Sigmoid colon (tissue), 7 donors: Measurements from ENCODE around the gene FAM228A. TPM values are rescaled to one million over a fixed set of nuclear protein-coding genes. Genes with fewer than 3 reads are reported as not detected.

ENCODE experiments used
- DNase-seq: peaks from one replicate; pipeline ENCODE4 v3.0.0-alpha.2; 2019
- H3K27ac ChIP-seq, 4 donors: fragments of 200-600 bp; sonication (generic); one replicate each; pipeline ENCODE4 v1.5.1; 2016 to 2019; ENCODE audit warnings: mild to moderate bottlenecking in 1 of 4
- H3K27me3 ChIP-seq, 3 donors: fragments of 200-600 bp; sonication (generic); one replicate each; pipeline ENCODE4 v1.5.1; 2019; ENCODE audit warnings: mild to moderate bottlenecking in 1 of 3
- H3K36me3 ChIP-seq, 4 donors: fragments of 200-600 bp; sonication (generic); one replicate each; pipeline ENCODE4 v1.5.1; 2016 to 2019
- H3K4me1 ChIP-seq, 4 donors: fragments of 200-600 bp; sonication (generic); one replicate each; pipeline ENCODE4 v1.5.1; 2017 to 2019
- H3K4me3 ChIP-seq, 4 donors: fragments of 200-600 bp; sonication (generic); one replicate each; pipeline ENCODE4 v1.5.1; 2017 to 2019; ENCODE audit warnings: mild to moderate bottlenecking in 2 of 4, moderate library complexity in 1 of 4
- H3K9me3 ChIP-seq, 4 donors: fragments of 200-600 bp in 3 of 4; sonication (generic) in 3 of 4; one replicate each; pipeline versions ENCODE4 v1.5.1 to v1.6.1; 2013 to 2019
- EP300 ChIP-seq, 4 donors: sonication (generic); formaldehyde crosslinking; IDR thresholded peaks; one replicate each; pipeline ENCODE4 v1.6.1; 2017; ENCODE audit warnings: antibody characterized with exemption in 4 of 4
- POLR2A ChIP-seq, 2 donors: fragments of 450-650 bp; IDR thresholded peaks; one replicate each; pipeline ENCODE4 v1.6.1; 2016; ENCODE audit warnings: antibody characterized with exemption in 2 of 2, mild to moderate bottlenecking in 2 of 2, moderate library complexity in 2 of 2
- POLR2AphosphoS5 ChIP-seq, 4 donors: sonication (generic); formaldehyde crosslinking; IDR thresholded peaks; one replicate each; pipeline ENCODE4 v1.6.1; 2017; ENCODE audit warnings: antibody characterized with exemption in 4 of 4
- WGBS, 2 donors: extraction: QIAGEN DNeasy Blood & Tissue Kit; methylation state at CpG; one replicate each; pipeline ENCODE4 v1.1.7; 2013; 5-methylcytosine and 5-hydroxymethylcytosine counted together
- intact Hi-C: fragments of 100-400 bp; cut with DNase I; formaldehyde crosslinking; loops from one replicate; pipeline ENCODE4 v1.15.1; 2023
- polyA plus RNA-seq, 3 donors: library from polyadenylated mRNA; stranded (reverse); fragments of 200-250 nt; gene quantifications; one replicate each; pipeline ENCODE4 v1.2.3, GENCODE V29; 2013
- total RNA-seq, 4 donors: library from RNA; depleted of rRNA; stranded (reverse); fragments of >200 nt; gene quantifications; one replicate each; pipeline ENCODE4 v1.1.0, GENCODE V29; 2016
- TF ChIP-seq, protein P1 (sequence below), 4 experiments: fragments of 450-650 bp in 3 of 4; fragments of 200-600 bp in 1 of 4; IDR thresholded peaks; one replicate each; pipeline ENCODE4 v1.5.1; 2016 to 2019; ENCODE audit warnings: antibody characterized with exemption in 4 of 4, mild to moderate bottlenecking in 3 of 4, moderate library complexity in 2 of 4
- donor health status: healthy with polysubstance abuse.
- donor health status: Bipolar disorder and iron deficiency.
- donor health status: healthy.

Gene FAM228A
- total and polyA plus RNA-seq, 7 donors: 0.23 to 3.6 (median 1.8) TPM; not detected in 2

DNA sequence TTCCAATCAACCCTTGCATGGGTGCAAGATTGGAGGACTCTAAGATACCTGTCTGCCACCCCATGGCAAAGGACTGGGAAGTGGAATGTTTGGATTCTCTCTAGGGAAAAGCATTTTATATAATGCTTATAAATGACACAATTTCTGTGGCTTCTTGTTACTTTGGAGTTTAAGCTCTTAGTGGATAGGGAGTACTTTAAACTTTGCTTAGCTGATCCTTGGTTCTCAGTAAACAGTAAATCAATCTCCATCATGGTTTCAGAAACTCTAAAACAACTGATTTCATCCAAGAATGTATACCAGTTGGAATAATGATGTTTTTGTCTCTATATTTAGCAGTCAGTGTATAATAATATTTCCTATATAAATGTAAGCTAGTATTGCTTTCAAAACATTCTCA is 14.1 kb upstream of the FAM228A start:
- intact Hi-C loops: no loop called here
- no peak for DNase-seq
- no peaks in the 10 kb centered on the region for H3K4me1 ChIP-seq
- H3K27me3 ChIP-seq: no peaks in the 10 kb centered on the region
- peaks cover 0 to 24% (median 4%) of the 10 kb centered on the region in 4 donors for H3K36me3 ChIP-seq
- TF ChIP-seq POLR2A (IDR thresholded peaks at IDR 0.05) (no peak), EP300 (IDR thresholded peaks at IDR 0.05) (no peak), POLR2AphosphoS5 (IDR thresholded peaks at IDR 0.05) (no peak)
- TF ChIP-seq, protein P1, sequence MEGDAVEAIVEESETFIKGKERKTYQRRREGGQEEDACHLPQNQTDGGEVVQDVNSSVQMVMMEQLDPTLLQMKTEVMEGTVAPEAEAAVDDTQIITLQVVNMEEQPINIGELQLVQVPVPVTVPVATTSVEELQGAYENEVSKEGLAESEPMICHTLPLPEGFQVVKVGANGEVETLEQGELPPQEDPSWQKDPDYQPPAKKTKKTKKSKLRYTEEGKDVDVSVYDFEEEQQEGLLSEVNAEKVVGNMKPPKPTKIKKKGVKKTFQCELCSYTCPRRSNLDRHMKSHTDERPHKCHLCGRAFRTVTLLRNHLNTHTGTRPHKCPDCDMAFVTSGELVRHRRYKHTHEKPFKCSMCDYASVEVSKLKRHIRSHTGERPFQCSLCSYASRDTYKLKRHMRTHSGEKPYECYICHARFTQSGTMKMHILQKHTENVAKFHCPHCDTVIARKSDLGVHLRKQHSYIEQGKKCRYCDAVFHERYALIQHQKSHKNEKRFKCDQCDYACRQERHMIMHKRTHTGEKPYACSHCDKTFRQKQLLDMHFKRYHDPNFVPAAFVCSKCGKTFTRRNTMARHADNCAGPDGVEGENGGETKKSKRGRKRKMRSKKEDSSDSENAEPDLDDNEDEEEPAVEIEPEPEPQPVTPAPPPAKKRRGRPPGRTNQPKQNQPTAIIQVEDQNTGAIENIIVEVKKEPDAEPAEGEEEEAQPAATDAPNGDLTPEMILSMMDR (IDR thresholded peaks at IDR 0.05): no peak
- no peak overlapping the region for H3K4me3 ChIP-seq
- no peaks in the 10 kb centered on the region for H3K9me3 ChIP-seq
- no peak overlapping the region for H3K27ac ChIP-seq

DNA sequence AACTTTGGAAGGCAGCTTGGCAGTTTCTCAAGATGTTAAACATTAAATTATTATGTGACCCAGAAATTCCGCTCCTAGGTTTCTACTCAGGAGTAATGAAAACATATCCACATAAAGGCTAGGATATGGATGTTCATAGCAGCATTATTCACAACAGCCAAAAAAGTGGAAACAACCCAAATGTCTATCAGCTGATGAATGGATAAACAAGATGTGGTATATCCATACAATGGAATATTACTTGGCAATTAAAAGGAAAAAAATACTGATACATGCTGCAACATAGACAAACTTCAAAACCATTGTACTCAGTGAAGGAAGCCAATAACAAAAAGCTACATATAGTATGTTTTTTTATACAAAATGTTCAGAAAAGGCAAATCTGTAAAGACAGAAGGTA is 12.4 kb upstream of the FAM228A start:
- TF ChIP-seq POLR2AphosphoS5 (IDR thresholded peaks at IDR 0.05): no peak
- no peak for TF ChIP-seq EP300 (IDR thresholded peaks at IDR 0.05)
- TF ChIP-seq POLR2A (IDR thresholded peaks at IDR 0.05): no peak
- TF ChIP-seq, protein P1 (IDR thresholded peaks at IDR 0.05): no peak
- DNase-seq: no peak
- WGBS, 2 donors: 97 to 100% methylated on average over 1 of the region's 1 CpG
- intact Hi-C loops: no loop called here
- Histone ChIP-seq H3K4me1 (no peaks in the 10 kb centered on the region), H3K4me3 (no peak overlapping the region), H3K36me3 (peaks cover 0 to 24% (median 4%) of the 10 kb centered on the region in 4 donors), H3K27ac (no peak overlapping the region), H3K27me3 (no peaks in the 10 kb centered on the region), H3K9me3 (no peaks in the 10 kb centered on the region)

DNA sequence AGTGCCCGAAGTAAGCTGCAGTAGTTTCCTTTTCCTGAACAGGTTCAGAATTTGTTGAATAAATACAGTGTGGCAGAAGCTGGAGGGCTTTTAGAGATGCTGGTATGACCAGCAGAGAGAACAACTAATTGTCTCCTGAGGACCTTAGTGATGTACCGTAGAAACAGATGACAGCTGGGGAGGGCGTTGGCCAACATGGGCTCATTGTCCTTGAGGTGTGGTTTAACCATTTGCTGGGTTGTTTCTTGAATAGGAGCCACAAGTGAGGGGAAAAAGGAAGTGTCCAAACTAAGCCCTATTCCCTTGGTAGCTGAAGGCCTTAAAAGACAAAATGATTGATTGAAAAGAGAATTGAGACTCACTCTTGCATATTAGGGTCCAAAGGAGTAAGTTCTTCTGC is 11.7 kb upstream of the FAM228A start:
- Histone ChIP-seq H3K9me3 (no peaks in the 10 kb centered on the region), H3K36me3 (peaks cover 0 to 24% (median 4%) of the 10 kb centered on the region in 4 donors), H3K4me3 (no peak overlapping the region), H3K27me3 (no peaks in the 10 kb centered on the region), H3K4me1 (no peaks in the 10 kb centered on the region), H3K27ac (no peak overlapping the region)
- 47 to 50% methylated on average over 3 of the region's 3 CpGs for WGBS, 2 donors
- DNase-seq: no peak
- intact Hi-C loops: no loop called here
- TF ChIP-seq, protein P1 (IDR thresholded peaks at IDR 0.05): no peak
- TF ChIP-seq POLR2A (IDR thresholded peaks at IDR 0.05) (no peak), EP300 (IDR thresholded peaks at IDR 0.05) (no peak), POLR2AphosphoS5 (IDR thresholded peaks at IDR 0.05) (no peak)

DNA sequence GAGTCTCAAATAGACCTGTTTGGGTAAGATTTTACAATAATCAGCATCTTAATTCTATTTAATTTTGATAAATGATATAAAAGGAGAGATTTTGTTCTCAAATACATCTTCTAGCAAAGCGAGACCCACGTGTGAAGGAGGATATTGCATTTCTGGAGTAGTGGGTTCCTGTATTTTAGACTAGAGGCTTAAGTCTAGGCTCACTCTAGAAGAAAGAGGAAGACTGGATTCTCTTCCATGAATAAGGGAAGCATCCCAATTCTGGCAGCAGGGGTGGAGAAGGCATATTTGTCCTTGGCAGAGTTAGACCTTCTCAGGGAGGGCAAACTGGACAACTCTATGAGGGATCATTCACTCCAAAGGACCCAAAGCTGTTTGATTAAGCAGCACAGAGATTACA is 11.3 kb upstream of the FAM228A start:
- no peak for DNase-seq
- H3K4me1 ChIP-seq: no peaks in the 10 kb centered on the region
- no peaks in the 10 kb centered on the region for H3K9me3 ChIP-seq
- H3K36me3 ChIP-seq: peaks cover 0 to 24% (median 4%) of the 10 kb centered on the region in 4 donors
- no peak overlapping the region for H3K4me3 ChIP-seq
- TF ChIP-seq EP300 (IDR thresholded peaks at IDR 0.05) (no peak), POLR2A (IDR thresholded peaks at IDR 0.05) (no peak), POLR2AphosphoS5 (IDR thresholded peaks at IDR 0.05) (no peak)
- TF ChIP-seq, protein P1 (IDR thresholded peaks at IDR 0.05): no peak
- intact Hi-C loops: no loop called here
- WGBS, 2 donors: 86 to 87% methylated on average over 2 of the region's 2 CpGs
- H3K27me3 ChIP-seq: no peaks in the 10 kb centered on the region
- no peak overlapping the region for H3K27ac ChIP-seq

DNA sequence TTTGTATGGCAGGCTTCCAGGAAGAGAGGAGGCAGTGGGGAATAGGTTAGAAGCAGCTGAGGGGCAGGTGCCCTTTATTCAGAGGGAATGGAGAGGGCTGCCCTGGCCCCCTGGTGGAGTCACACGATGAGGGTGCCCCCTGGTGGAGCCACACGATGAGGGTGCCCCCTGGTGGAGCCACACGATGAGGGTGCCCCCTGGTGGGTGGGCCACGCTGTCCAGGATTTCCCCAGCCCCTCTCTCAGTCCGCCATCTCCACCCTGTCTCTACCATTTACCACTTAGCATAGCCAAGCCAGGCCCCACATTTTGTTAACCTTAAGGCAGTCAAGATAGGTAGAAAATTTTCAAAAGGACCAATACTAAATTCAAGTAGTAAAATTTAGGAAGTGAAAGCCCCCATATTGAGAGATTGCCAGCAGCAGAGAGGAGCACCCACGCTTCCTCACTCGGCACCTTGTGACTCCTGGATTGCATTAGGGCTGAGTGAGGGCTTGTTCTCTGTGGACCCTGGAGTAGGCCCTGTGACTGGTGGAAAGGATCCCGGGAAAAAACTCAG is 10.4 kb upstream of the FAM228A start:
- no peaks in the 10 kb centered on the region for H3K9me3 ChIP-seq
- intact Hi-C loops: no loop called here
- H3K36me3 ChIP-seq: peaks cover 0 to 24% (median 4%) of the 10 kb centered on the region in 4 donors
- no peaks in the 10 kb centered on the region for H3K27me3 ChIP-seq
- DNase-seq: no peak
- H3K4me1 ChIP-seq: no peaks in the 10 kb centered on the region
- H3K4me3 ChIP-seq: no peak overlapping the region
- 47 to 58% methylated on average over 8 of the region's 8 CpGs for WGBS, 2 donors
- no peak overlapping the region for H3K27ac ChIP-seq
- TF ChIP-seq POLR2A (IDR thresholded peaks at IDR 0.05) (no peak), EP300 (IDR thresholded peaks at IDR 0.05) (no peak)
- TF ChIP-seq, protein P1 (IDR thresholded peaks at IDR 0.05): peak in 3 of 4 experiments; percentile 26 to 43 (median 33)
